Posterior vena cava (tissue), 2 donors: ENCODE results near the gene CNNM3. TPM values are rescaled to one million over a fixed set of nuclear protein-coding genes. Genes with fewer than 3 reads are reported as not detected.

Experiments
- DNase-seq: peaks from one replicate; pipeline ENCODE4 v3.0.0-alpha.2; 2020; ENCODE audit warnings: low spot score
- intact Hi-C, 2 donors: fragments of 100-400 bp; cut with DNase I; formaldehyde crosslinking; loops; one replicate each; pipeline versions ENCODE4 v1.14.1 to v1.14.2; 2022 to 2023
- microRNA-seq, 2 donors: library from miRNA; unstranded; fragments of <30 nt; microRNA quantifications; one replicate each; pipeline ENCODE4 v1.2.0, GENCODE V29; 2020 to 2021; ENCODE audit warnings: borderline microRNAs expressed in 2 of 2
- total RNA-seq, 2 donors: library from RNA; stranded (reverse); fragmentation: NEBNext Ultra II Directional; extraction: Animal tissue kit (Norgen Biotek cat#: 25700); gene quantifications; one replicate each; pipeline ENCODE4 v1.2.1, GENCODE V29; 2021
- donor health status: DM: yes; HTN: yes; CAD: no.
- donor health status: DM: yes; HTN: yes; CAD: no.

Gene CNNM3
- total RNA-seq, 2 donors from 2014 or later, result 6.2 to 8.0 TPM

DNA sequence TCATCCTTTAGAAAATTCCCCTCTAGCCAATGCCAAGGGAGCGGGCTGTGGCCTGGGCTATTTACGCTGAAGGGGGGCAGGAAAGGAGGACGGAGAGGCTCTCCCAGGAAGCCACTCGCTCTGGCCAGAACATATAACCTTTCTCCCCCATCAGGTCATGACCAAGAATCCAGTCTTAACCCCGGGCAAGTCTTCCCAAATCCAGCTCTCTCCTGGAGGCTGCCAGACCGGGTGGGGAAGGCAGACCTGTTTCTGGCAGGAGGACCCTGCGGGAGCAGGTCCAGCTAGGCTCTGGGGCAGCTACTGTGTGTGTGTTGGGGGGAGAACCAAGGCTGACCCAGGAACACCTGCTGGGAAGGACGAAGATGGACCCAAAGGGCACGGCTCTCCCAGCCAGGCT lies 67.2 kb downstream of the CNNM3 start:
- DNase-seq, result no peak
- intact Hi-C loops, result no loop called here

Small RNA genes within 50 kb of the gene (microRNA-seq; reads per million reads assigned to microRNA genes)
- gene MIR3127, result 0.26 to 0.65 reads per million in 2 donors

Other genes starting within 250 kb of the CNNM3 start
- gene KANSL3, start 178.0 kb upstream of the CNNM3 start, total RNA-seq, result 10 to 100 TPM; 34.0 to 36.1 TPM
- under 1 TPM in 1 of 2 donors, not detected in 1; 0.05 TPM for gene FER1L5, start 173.5 kb upstream of the CNNM3 start, total RNA-seq
- 10 to 100 TPM in 1 of 2 donors, 1 to 10 TPM in 1; 9.0 to 14.5 TPM for gene LMAN2L, start 76.2 kb upstream of the CNNM3 start, total RNA-seq
- 1 to 10 TPM; 3.4 to 4.0 TPM for gene CNNM4, start 55.4 kb upstream of the CNNM3 start, total RNA-seq
- 1 to 10 TPM; 2.9 to 4.3 TPM for gene ANKRD23, start 27.8 kb downstream of the CNNM3 start, total RNA-seq
- 10 to 100 TPM; 12.1 to 12.4 TPM for gene ANKRD39, start 41.7 kb downstream of the CNNM3 start, total RNA-seq
- 10 to 100 TPM; 35.0 to 41.6 TPM for gene SEMA4C, start 53.8 kb downstream of the CNNM3 start, total RNA-seq
- gene FAM178B, start 170.3 kb downstream of the CNNM3 start, total RNA-seq, result 1 to 10 TPM in 1 of 2 donors, under 1 TPM in 1; 0.38 to 1.2 TPM